Liver (tissue), 9 donors: ENCODE results near the gene SRGAP1. TPM values are rescaled to one million over a fixed set of nuclear protein-coding genes. Genes with fewer than 3 reads are reported as not detected.

ENCODE experiments used
- DNase-seq: peaks from one replicate; pipeline ENCODE4 v3.0.0-alpha.2; 2017; ENCODE audit warnings: low spot score
- H3K27ac ChIP-seq, 2 donors: one replicate each; pipeline ENCODE4 v1.7.0; 2013; ENCODE audit warnings: inconsistent platforms in 2 of 2, low read length in 2 of 2, control low read depth in 1 of 2, low read depth in 1 of 2, mild to moderate bottlenecking in 1 of 2
- H3K27me3 ChIP-seq, 4 donors: one replicate each; pipeline versions ENCODE4 v1.6.1 to v1.7.0; 2013; ENCODE audit warnings: low read length in 3 of 4, inconsistent platforms in 1 of 4, mild to moderate bottlenecking in 1 of 4, moderate library complexity in 1 of 4; ENCODE audit not compliant: control insufficient read depth in 4 of 4, insufficient read depth in 4 of 4
- H3K36me3 ChIP-seq, 4 donors: one replicate each; pipeline versions ENCODE4 v1.6.1 to v1.7.0; 2013; ENCODE audit warnings: low read length in 3 of 4, mild to moderate bottlenecking in 3 of 4, low read depth in 1 of 4, moderate library complexity in 1 of 4; ENCODE audit not compliant: control insufficient read depth in 4 of 4, insufficient read depth in 3 of 4
- H3K4me1 ChIP-seq, 4 donors: one replicate each; pipeline versions ENCODE4 v1.6.1 to v1.7.0; 2013; ENCODE audit warnings: low read length in 3 of 4, mild to moderate bottlenecking in 3 of 4, moderate library complexity in 1 of 4; ENCODE audit not compliant: control insufficient read depth in 4 of 4, insufficient read depth in 4 of 4
- H3K4me3 ChIP-seq, 3 donors: one replicate each; pipeline versions ENCODE4 v1.6.1 to v1.7.0; 2013; ENCODE audit warnings: low read length in 3 of 3, control low read depth in 1 of 3, low read depth in 1 of 3, mild to moderate bottlenecking in 1 of 3
- H3K9ac ChIP-seq, 2 donors: one replicate each; pipeline ENCODE4 v1.7.0; 2013; ENCODE audit warnings: low read length in 2 of 2, mild to moderate bottlenecking in 2 of 2, moderate library complexity in 2 of 2, control low read depth in 1 of 2, low read depth in 1 of 2
- H3K9me3 ChIP-seq, 4 donors: one replicate each; pipeline versions ENCODE4 v1.6.1 to v1.7.0; 2013; ENCODE audit warnings: low read length in 3 of 4; ENCODE audit not compliant: control insufficient read depth in 4 of 4
- ATF3 ChIP-seq: IDR thresholded peaks from 2 replicates; pipeline ENCODE4 v1.6.1; 2016; ENCODE audit warnings: antibody characterized with exemption
- CTCF ChIP-seq: fragments of 150-350 bp; IDR thresholded peaks from 2 replicates; pipeline ENCODE4 v1.5.1; 2017; ENCODE audit warnings: improper control_type of control experiment, low read depth, low read length; ENCODE audit not compliant: missing input control
- EGR1 ChIP-seq, 2 donors: IDR thresholded peaks; 2 replicates each; pipeline ENCODE4 v1.6.1; 2016 to 2018; ENCODE audit warnings: antibody characterized with exemption in 2 of 2, low read depth in 2 of 2
- FOXA1 ChIP-seq: IDR thresholded peaks from 2 replicates; pipeline ENCODE4 v1.6.1; 2016; ENCODE audit warnings: antibody characterized with exemption
- GABPA ChIP-seq, 2 donors: IDR thresholded peaks in 1 of 2; conservative IDR thresholded peaks in 1 of 2; 2 replicates each; pipeline ENCODE4 v1.6.1; 2016; ENCODE audit warnings: antibody characterized with exemption in 2 of 2, mild to moderate bottlenecking in 1 of 2, moderate library complexity in 1 of 2
- HNF4A ChIP-seq, 2 donors: conservative IDR thresholded peaks; 2 replicates each; pipeline ENCODE4 v1.6.1; 2016; ENCODE audit warnings: antibody characterized with exemption in 2 of 2, mild to moderate bottlenecking in 2 of 2
- HNF4G ChIP-seq: IDR thresholded peaks from 2 replicates; pipeline ENCODE4 v1.6.1; 2016; ENCODE audit warnings: antibody characterized with exemption
- JUND ChIP-seq, 2 donors: IDR thresholded peaks; 2 replicates each; pipeline ENCODE4 v1.6.1; 2016; ENCODE audit warnings: antibody characterized with exemption in 2 of 2
- MAX ChIP-seq: IDR thresholded peaks from 2 replicates; pipeline ENCODE4 v1.6.1; 2016; ENCODE audit warnings: antibody characterized with exemption
- NR2F2 ChIP-seq: IDR thresholded peaks from 2 replicates; pipeline ENCODE4 v1.6.1; 2016; ENCODE audit warnings: antibody characterized with exemption
- RAD21 ChIP-seq, 2 donors: IDR thresholded peaks; 2 replicates each; pipeline ENCODE4 v1.6.1; 2016; ENCODE audit warnings: antibody characterized with exemption in 2 of 2, mild to moderate bottlenecking in 2 of 2
- REST ChIP-seq: IDR thresholded peaks from 2 replicates; pipeline ENCODE4 v1.6.1; 2016; ENCODE audit warnings: antibody characterized with exemption, mild to moderate bottlenecking
- RXRA ChIP-seq, 2 donors: IDR thresholded peaks; 2 replicates each; pipeline ENCODE4 v1.6.1; 2017 to 2018; ENCODE audit warnings: antibody characterized with exemption in 2 of 2, mild to moderate bottlenecking in 1 of 2
- SP1 ChIP-seq: IDR thresholded peaks from 2 replicates; pipeline ENCODE4 v1.6.1; 2018; ENCODE audit warnings: antibody characterized with exemption, mild to moderate bottlenecking
- TAF1 ChIP-seq: conservative IDR thresholded peaks from 2 replicates; pipeline ENCODE4 v1.6.1; 2016; ENCODE audit warnings: antibody characterized with exemption, mild to moderate bottlenecking
- YY1 ChIP-seq: IDR thresholded peaks from 2 replicates; pipeline ENCODE4 v1.6.1; 2016; ENCODE audit warnings: antibody characterized with exemption, mild to moderate bottlenecking
- ZBTB33 ChIP-seq: IDR thresholded peaks from 2 replicates; pipeline ENCODE4 v1.6.1; 2016; ENCODE audit warnings: antibody characterized with exemption
- whole genome bisulfite sequencing: extraction: QIAGEN DNeasy Blood & Tissue Kit; methylation state at CpG from one replicate; pipeline ENCODE4 v1.1.7; 2013; 5-methylcytosine and 5-hydroxymethylcytosine counted together
- polyA plus RNA-seq, 2 donors: library from polyadenylated mRNA; stranded (reverse) in 1 of 2; unstranded in 1 of 2; fragments of 200-250 nt in 1 of 2; fragments of >200 nt in 1 of 2; fragmentation: Nextera tagmentation in 1 of 2; extraction: Ambion mirVana in 1 of 2; gene quantifications; one replicate each; pipeline versions ENCODE4 v1.2.1 to v1.2.3, GENCODE V29; 2013 to 2015
- total RNA-seq, 2 donors: library from RNA; depleted of rRNA; stranded (reverse); fragments of >200 nt; gene quantifications; one replicate each; pipeline ENCODE4 v1.2.3, GENCODE V29; 2014
- donor health status: healthy.
- donor health status: healthy.
- donor health status: healthy.
- donor health status: healthy.
- donor health status: healthy.

The SRGAP1 gene
- total and polyA plus RNA-seq, 4 donors = 0.28 to 1.3 (median 0.85) TPM

GRCh38 chr12:63995512-63995911 lies 151.0 kb downstream of the SRGAP1 start:
- Histone ChIP-seq H3K27me3 (no peaks in the 10 kb centered on the region), H3K27ac (no peak overlapping the region), H3K9ac (no peak overlapping the region), H3K36me3 (no peaks in the 10 kb centered on the region), H3K9me3 (no peaks in the 10 kb centered on the region), H3K4me3 (no peak overlapping the region), H3K4me1 (no peaks in the 10 kb centered on the region)
- TF ChIP-seq SP1 (no peak), RXRA (IDR thresholded peaks at IDR 0.05) (no peak), HNF4G (no peak), ZBTB33 (no peak), CTCF (no peak), RAD21 (IDR thresholded peaks at IDR 0.05) (no peak), NR2F2 (no peak), GABPA (IDR thresholded peaks at IDR 0.05 in 1 of 2, conservative IDR thresholded peaks at IDR 0.05 in 1 of 2) (no peak), YY1 (no peak), REST (no peak), MAX (no peak), JUND (IDR thresholded peaks at IDR 0.05) (no peak), HNF4A (conservative IDR thresholded peaks at IDR 0.05) (no peak), FOXA1 (no peak)
- no peak for DNase-seq

- Histone ChIP-seq H3K9me3 (no peaks in the 10 kb centered on the region), H3K9ac (no peak overlapping the region), H3K27ac (no peak overlapping the region), H3K36me3 (no peaks in the 10 kb centered on the region), H3K4me1 (no peaks in the 10 kb centered on the region), H3K4me3 (no peak overlapping the region), H3K27me3 (no peaks in the 10 kb centered on the region)
- DNase-seq = no peak
- WGBS = 87% methylated on average over 1 of the region's 1 CpG
- TF ChIP-seq EGR1 (IDR thresholded peaks at IDR 0.05; ENCODE audit: low read depth in 2 of 2) (no peak), GABPA (IDR thresholded peaks at IDR 0.05 in 1 of 2, conservative IDR thresholded peaks at IDR 0.05 in 1 of 2) (no peak), TAF1 (no peak), YY1 (no peak), SP1 (no peak), RXRA (IDR thresholded peaks at IDR 0.05) (no peak), RAD21 (IDR thresholded peaks at IDR 0.05) (no peak), HNF4A (conservative IDR thresholded peaks at IDR 0.05) (no peak), JUND (IDR thresholded peaks at IDR 0.05) (no peak), HNF4G (no peak), FOXA1 (no peak), ZBTB33 (no peak), REST (no peak), ATF3 (no peak), NR2F2 (no peak)
Measured at GRCh38 chr12:63996556-63996955, 152.1 kb downstream of the SRGAP1 start.
